K562 (cell line): ENCODE measurements around the gene CALB2. TPM values are rescaled to one million over a fixed set of nuclear protein-coding genes. Genes with fewer than 3 reads are reported as not detected.

Source experiments
- CBFA2T2 ChIP-seq: fragments of 450-650 bp; conservative IDR thresholded peaks from 2 replicates; pipeline ENCODE4 v1.6.1; 2017; ENCODE audit warnings: mild to moderate bottlenecking
- CEBPB ChIP-seq: fragments of 450-650 bp; IDR thresholded peaks from 2 replicates; pipeline ENCODE4 v1.6.1; 2016; ENCODE audit warnings: missing genetic modification characterization, missing compliant biosample characterization
- CREBBP ChIP-seq: IDR thresholded peaks from one replicate; pipeline ENCODE4 v1.6.1; 2012; ENCODE audit warnings: low read depth, mild to moderate bottlenecking, control low read depth, inconsistent platforms, low read length
- CTCF ChIP-seq, 3 experiments: IDR thresholded peaks in 2 of 3; conservative IDR thresholded peaks in 1 of 3; 2 replicates each; pipeline ENCODE4 v1.5.1; 2011 to 2012; ENCODE audit warnings: low read length in 3 of 3, mild to moderate bottlenecking in 3 of 3, control low read depth in 2 of 3, improper control_type of control experiment in 1 of 3, inconsistent platforms in 1 of 3, low read depth in 1 of 3, mixed read lengths in 1 of 3, moderate library complexity in 1 of 3; ENCODE audit not compliant: insufficient read depth in 2 of 3
- EHMT2 ChIP-seq: fragments of 450-650 bp; IDR thresholded peaks from 2 replicates; pipeline ENCODE4 v1.6.1; 2018; ENCODE audit warnings: antibody characterized with exemption
- EP400 ChIP-seq: fragments of 450-650 bp; IDR thresholded peaks from 2 replicates; pipeline ENCODE4 v1.6.1; 2017; ENCODE audit warnings: antibody characterized with exemption, mild to moderate bottlenecking, moderate library complexity
- FOXA1 ChIP-seq: fragments of 450-650 bp; IDR thresholded peaks from 2 replicates; pipeline ENCODE4 v1.6.1; 2016; ENCODE audit warnings: mild to moderate bottlenecking, borderline replicate concordance
- GABPA ChIP-seq: fragments of 200-800 bp; sonication (Bioruptor generic); conservative IDR thresholded peaks from 2 replicates; pipeline ENCODE4 v1.6.1; 2016; ENCODE audit warnings: low read depth, missing genetic modification characterization, missing compliant biosample characterization
- GATAD2A ChIP-seq: fragments of 450-650 bp; IDR thresholded peaks from 2 replicates; pipeline ENCODE4 v1.6.1; 2017
- HCFC1 ChIP-seq: IDR thresholded peaks from 2 replicates; pipeline ENCODE4 v1.6.1; 2012; ENCODE audit warnings: low read depth, low read length, improper control_type of control experiment
- HMG20A ChIP-seq: fragments of 450-650 bp; formaldehyde crosslinking; conservative IDR thresholded peaks from 2 replicates; pipeline ENCODE4 v1.4.0; 2020; ENCODE audit warnings: mild to moderate bottlenecking, mixed read lengths
- IRF9 ChIP-seq: fragments of 450-650 bp; IDR thresholded peaks from 2 replicates; pipeline ENCODE4 v1.6.1; 2016; ENCODE audit warnings: missing biosample characterization, missing genetic modification characterization
- MCM3 ChIP-seq: fragments of 450-650 bp; IDR thresholded peaks from 2 replicates; pipeline ENCODE4 v1.6.1; 2016
- MIER1 ChIP-seq: fragments of 450-650 bp; IDR thresholded peaks from 2 replicates; pipeline ENCODE4 v1.6.1; 2016; ENCODE audit warnings: antibody characterized with exemption, mild to moderate bottlenecking, low read depth
- NELFE ChIP-seq: IDR thresholded peaks from 2 replicates; pipeline ENCODE4 v1.6.1; 2011; ENCODE audit warnings: mild to moderate bottlenecking; ENCODE audit not compliant: insufficient read depth, insufficient read length
- NKRF ChIP-seq: fragments of 450-650 bp; IDR thresholded peaks from 2 replicates; pipeline ENCODE4 v1.6.1; 2016; ENCODE audit warnings: borderline replicate concordance
- OTX1 ChIP-seq: fragments of 450-650 bp; formaldehyde crosslinking; IDR thresholded peaks from 2 replicates; pipeline ENCODE4 v1.4.0; 2022; ENCODE audit warnings: mild to moderate bottlenecking
- PHF21A ChIP-seq: fragments of 450-650 bp; IDR thresholded peaks from 2 replicates; pipeline ENCODE4 v1.6.1; 2017; ENCODE audit warnings: low read depth, borderline replicate concordance
- RBM17 ChIP-seq: fragments of 200-400 bp; formaldehyde crosslinking; IDR thresholded peaks from 2 replicates; pipeline ENCODE4 v1.6.1; 2017; ENCODE audit warnings: low read depth, mild to moderate bottlenecking, low read length, borderline replicate concordance
- SMARCA5 ChIP-seq: fragments of 450-650 bp; IDR thresholded peaks from 2 replicates; pipeline ENCODE4 v1.6.1; 2016
- SUPT5H ChIP-seq: fragments of 450-650 bp; IDR thresholded peaks from 2 replicates; pipeline ENCODE4 v1.6.1; 2016
- TCF7L2 ChIP-seq: fragments of 150-350 bp; IDR thresholded peaks from 2 replicates; pipeline ENCODE4 v1.6.1; 2016; ENCODE audit warnings: low read depth, mild to moderate bottlenecking, low read length, moderate library complexity
- TRIM24 ChIP-seq, 2 experiments: fragments of 450-650 bp; IDR thresholded peaks; 2 replicates each; pipeline ENCODE4 v1.6.1; 2016
- TSC22D4 ChIP-seq: fragments of 450-650 bp; IDR thresholded peaks from 2 replicates; pipeline ENCODE4 v1.6.1; 2016; ENCODE audit warnings: missing genetic modification characterization, missing biosample characterization, control low read depth
- ZNF274 ChIP-seq: IDR thresholded peaks from 2 replicates; pipeline ENCODE4 v1.6.1; 2011; ENCODE audit warnings: low read depth, mild to moderate bottlenecking, low read length, moderate library complexity, borderline replicate concordance
- ZNF280B ChIP-seq: fragments of 250-450 bp; sonication (Bioruptor Pico); IDR thresholded peaks from 2 replicates; pipeline ENCODE4 v1.5.1; 2021; ENCODE audit warnings: mild to moderate bottlenecking
- ZNF347 ChIP-seq: fragments of 450-650 bp; formaldehyde crosslinking; IDR thresholded peaks from 2 replicates; pipeline ENCODE4 v1.4.0; 2020; ENCODE audit warnings: low read depth, mild to moderate bottlenecking, moderate library complexity
- ZNF668 ChIP-seq: fragments of 250-450 bp; sonication (Bioruptor Pico); IDR thresholded peaks from 2 replicates; pipeline ENCODE4 v1.8.0; 2022; ENCODE audit warnings: mild to moderate bottlenecking, inconsistent platforms
- polyA plus RNA-seq, 8 experiments: library from polyadenylated mRNA; depleted of rRNA in 4 of 8; stranded (reverse) in 5 of 8; unstranded in 3 of 8; fragments of >200 nt; fragmentation: Nextera tagmentation in 2 of 8; fragmentation: Illumina TruSeq in 1 of 8; extraction: Ambion mirVana in 2 of 8; extraction: Trizol in 1 of 8; gene quantifications; 2 replicates each; pipeline versions ENCODE4 v1.2.1 to v1.2.3, GENCODE V29; 2011 to 2014; ENCODE audit warnings: inconsistent platforms in 1 of 8, missing spikeins in 1 of 8
- total RNA-seq, 7 experiments: library from RNA; depleted of rRNA in 6 of 7; stranded (reverse); fragments of >200 nt in 6 of 7; fragmentation: Illumina TruSeq in 2 of 7; extraction: Trizol in 2 of 7; gene quantifications; 2 replicates each; pipeline versions ENCODE4 v1.2.1 to v1.2.3, GENCODE V29; 2011 to 2021; ENCODE audit warnings: low replicate concordance in 1 of 7

Gene CALB2
- total and polyA plus RNA-seq, 9 of the 15 experiments (the other 6 are each of a cell fraction or from before 2014, with no cell fraction given): not detected

GRCh38 chr16:71430744-71431143 lies 72.2 kb downstream of the CALB2 start (continued):
- TF ChIP-seq GABPA (tag) (no peak), EHMT2 (0 out of 2 replicates have a peak, but pooled peaks have one; percentile 48), ZNF274 (no peak), ZNF347 (CRISPR knock-in tag) (no peak), TCF7L2 (no peak), MCM3 (no peak), GATAD2A (no peak), HCFC1 (no peak), PHF21A (no peak), MIER1 (no peak), IRF9 (no peak), RBM17 (no peak), NELFE (no peak), CREBBP (no peak), TSC22D4 (tag) (no peak), NKRF (no peak), CBFA2T2 (peak; percentile 96), ZNF280B (CRISPR knock-in tag) (no peak), CTCF (IDR thresholded peaks at IDR 0.05 in 2 of 3, conservative IDR thresholded peaks at IDR 0.05 in 1 of 3; ENCODE audit: insufficient read depth in 2 of 3, low read depth in 1 of 3, low read length in 3 of 3) (no peak), ZNF668 (CRISPR knock-in tag) (no peak), EP400 (no peak), FOXA1 (no peak), TRIM24 (IDR thresholded peaks at IDR 0.05) (peak; percentile 89), SUPT5H (no peak), OTX1 (CRISPR knock-in tag) (peak; percentile 95), CEBPB (tag) (no peak), SMARCA5 (no peak), HMG20A (no peak)
